Measurements from ENCODE around the gene FAM20C. TPM values are rescaled to one million over a fixed set of nuclear protein-coding genes. Genes with fewer than 3 reads are reported as not detected.

FAM20C gene
- total RNA-seq, 2 donors from 2014 or later, result 33.5 to 53.5 TPM

- H3K27ac ChIP-seq (ENCODE audit: low read depth, low read length), result no peak overlapping the region
- Mint-ChIP-seq H3K27ac (no peak overlapping the region), H3K36me3 (ENCODE audit: low read depth) (no peaks in the 10 kb centered on the region), H3K27me3 (ENCODE audit: insufficient read depth) (peaks cover 61% of the 10 kb centered on the region), H3K9me3 (no peaks in the 10 kb centered on the region), H3K4me3 (no peak overlapping the region), H3K4me1 (no peaks in the 10 kb centered on the region)
- peak; percentile 2 for DNase-seq
- no peak overlapping the region for H3K9ac ChIP-seq (ENCODE audit: extremely low read depth, low read length, poor library complexity, severe bottlenecking)
- H3K9me3 ChIP-seq (ENCODE audit: control insufficient read depth, low read length), result no peaks in the 10 kb centered on the region
- no peaks in the 10 kb centered on the region for H3K4me1 ChIP-seq (ENCODE audit: control insufficient read depth, insufficient read depth, low read length)
- H3K4me3 ChIP-seq (ENCODE audit: low read length), result no peak overlapping the region
- 89 to 91% methylated on average over 14 to 15 of the region's 15 CpGs for WGBS, 2 experiments (ENCODE audit: insufficient coverage in 1 of 2, insufficient read length in 1 of 2)
- TF ChIP-seq CTCF (conservative IDR thresholded peaks at IDR 0.05), result no peak
- H3K27me3 ChIP-seq (ENCODE audit: control insufficient read depth, insufficient read depth, low read length, poor library complexity, severe bottlenecking), result peaks cover 47% of the 10 kb centered on the region
- no peaks in the 10 kb centered on the region for H3K36me3 ChIP-seq (ENCODE audit: control insufficient read depth, insufficient read depth, low read length)
These were observed 100.5 kb downstream of the FAM20C start for GRCh38 chr7:292826-293225.

GRCh38 chr7:293681-294439 lies 101.5 kb downstream of the FAM20C start:
- H3K4me3 ChIP-seq (ENCODE audit: low read length), result no peak overlapping the region
- no peaks in the 10 kb centered on the region for H3K4me1 Mint-ChIP-seq
- H3K4me1 ChIP-seq (ENCODE audit: control insufficient read depth, insufficient read depth, low read length), result no peaks in the 10 kb centered on the region
- H3K9me3 Mint-ChIP-seq, result no peaks in the 10 kb centered on the region
- no peak overlapping the region for H3K27ac ChIP-seq (ENCODE audit: low read depth, low read length)
- no peaks in the 10 kb centered on the region for H3K9me3 ChIP-seq (ENCODE audit: control insufficient read depth, low read length)
- TF ChIP-seq CTCF (conservative IDR thresholded peaks at IDR 0.05), result no peak
- H3K4me3 Mint-ChIP-seq, result no peak overlapping the region
- H3K36me3 ChIP-seq (ENCODE audit: control insufficient read depth, insufficient read depth, low read length), result no peaks in the 10 kb centered on the region
- H3K27me3 ChIP-seq (ENCODE audit: control insufficient read depth, insufficient read depth, low read length, poor library complexity, severe bottlenecking), result peaks cover 42% of the 10 kb centered on the region
- no peak overlapping the region for H3K9ac ChIP-seq (ENCODE audit: extremely low read depth, low read length, poor library complexity, severe bottlenecking)
- 91 to 92% methylated on average over 17 to 23 of the region's 23 CpGs for WGBS, 2 experiments (ENCODE audit: insufficient coverage in 1 of 2, insufficient read length in 1 of 2)
- H3K27me3 Mint-ChIP-seq (ENCODE audit: insufficient read depth), result peaks cover 51% of the 10 kb centered on the region
- H3K27ac Mint-ChIP-seq, result no peak overlapping the region
- no peak for DNase-seq
- H3K36me3 Mint-ChIP-seq (ENCODE audit: low read depth), result no peaks in the 10 kb centered on the region

DNA sequence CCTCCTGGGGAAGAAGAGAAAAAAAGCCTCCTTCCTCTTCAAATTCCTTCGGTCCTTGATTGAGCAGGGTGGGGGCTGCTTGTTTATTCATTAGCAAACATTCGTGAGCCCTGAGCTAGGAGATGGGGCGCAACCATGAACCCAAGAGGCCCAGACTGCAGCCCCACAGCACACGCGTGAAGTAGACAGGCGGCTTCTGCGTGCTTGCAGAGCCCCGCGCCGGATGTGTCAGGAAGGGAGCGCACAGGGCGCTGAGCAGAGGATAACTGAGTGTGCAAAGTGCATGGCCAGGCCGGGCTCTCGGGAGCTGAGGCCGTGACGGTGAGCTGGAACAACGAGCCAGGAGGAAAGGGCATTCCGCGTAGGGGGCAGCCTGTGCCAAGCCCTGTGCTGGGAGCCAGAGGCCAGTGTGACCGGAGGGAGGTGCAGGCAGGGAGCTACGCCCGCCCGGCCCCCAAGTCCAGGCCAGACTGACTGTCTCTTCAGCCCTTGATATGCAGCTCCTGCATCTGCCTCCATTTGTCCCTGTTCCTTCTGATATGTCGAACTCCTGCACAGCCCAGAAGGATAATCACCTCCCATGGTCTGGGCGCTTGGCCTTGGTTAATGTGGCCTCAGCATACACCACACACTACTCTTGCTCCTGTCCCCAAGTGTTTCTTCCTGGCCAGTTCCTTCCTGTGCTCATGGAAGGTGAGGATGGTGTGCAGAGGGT lies 102.2 kb downstream of the FAM20C start:
- Histone ChIP-seq H3K36me3 (ENCODE audit: control insufficient read depth, insufficient read depth, low read length) (no peaks in the 10 kb centered on the region), H3K27me3 (ENCODE audit: control insufficient read depth, insufficient read depth, low read length, poor library complexity, severe bottlenecking) (peaks cover 36% of the 10 kb centered on the region), H3K4me1 (ENCODE audit: control insufficient read depth, insufficient read depth, low read length) (no peaks in the 10 kb centered on the region), H3K4me3 (ENCODE audit: low read length) (no peak overlapping the region), H3K27ac (ENCODE audit: low read depth, low read length) (no peak overlapping the region), H3K9me3 (ENCODE audit: control insufficient read depth, low read length) (no peaks in the 10 kb centered on the region), H3K9ac (ENCODE audit: extremely low read depth, low read length, poor library complexity, severe bottlenecking) (no peak overlapping the region)
- Mint-ChIP-seq H3K9me3 (no peaks in the 10 kb centered on the region), H3K36me3 (ENCODE audit: low read depth) (no peaks in the 10 kb centered on the region), H3K4me3 (no peak overlapping the region), H3K4me1 (no peaks in the 10 kb centered on the region), H3K27ac (no peak overlapping the region), H3K27me3 (ENCODE audit: insufficient read depth) (peaks cover 44% of the 10 kb centered on the region)
- DNase-seq, result peak; percentile 39
- 92 to 94% methylated on average over 15 to 25 of the region's 25 CpGs for WGBS, 2 experiments (ENCODE audit: insufficient coverage in 1 of 2, insufficient read length in 1 of 2)
- no peak for TF ChIP-seq CTCF (conservative IDR thresholded peaks at IDR 0.05)

All from endodermal cell (in vitro differentiated cells).